Cardiac muscle cell (in vitro differentiated cells and primary cell): Measurements from ENCODE around the gene ARHGAP25. TPM values are rescaled to one million over a fixed set of nuclear protein-coding genes. Genes with fewer than 3 reads are reported as not detected.
A peak's percentile ranks its signal among the peaks of the same experiment; 100 is the strongest.

Experiments used
- DNase-seq, 2 donors: peaks; one replicate each; pipeline versions ENCODE4 v3.0.0 to v3.0.0-alpha.2; 2010 to 2017; ENCODE audit warnings: low read depth in 1 of 2, low spot score in 1 of 2
- H3K27ac ChIP-seq: fragments of 200-600 bp; sonication (generic); 2 replicates; pipeline ENCODE4 v1.5.1; 2016
- H3K27me3 ChIP-seq: fragments of 200-600 bp; sonication (generic); 2 replicates; pipeline ENCODE4 v1.6.0; 2016; ENCODE audit warnings: control low read depth
- H3K36me3 ChIP-seq: fragments of 200-600 bp; sonication (generic); 2 replicates; pipeline ENCODE4 v1.5.1; 2016; ENCODE audit warnings: control low read depth
- H3K4me1 ChIP-seq: fragments of 200-600 bp; sonication (generic); 2 replicates; pipeline ENCODE4 v1.8.1; 2017; ENCODE audit warnings: low read depth, mild to moderate bottlenecking, mixed run types
- H3K4me3 ChIP-seq: fragments of 200-600 bp; sonication (generic); 2 replicates; pipeline ENCODE4 v1.5.1; 2016; ENCODE audit warnings: mild to moderate bottlenecking
- H3K9me3 ChIP-seq: fragments of 200-600 bp; sonication (generic); 2 replicates; pipeline ENCODE4 v1.5.1; 2017; ENCODE audit warnings: low read depth, mild to moderate bottlenecking, control low read depth
- polyA plus RNA-seq: library from polyadenylated mRNA; unstranded; fragments of >200 nt; fragmentation: Nextera tagmentation; extraction: Ambion mirVana; gene quantifications from 2 replicates; pipeline ENCODE4 v1.2.1, GENCODE V29; 2016
- total RNA-seq: library from RNA; depleted of rRNA; stranded (reverse); fragments of >200 nt; gene quantifications from 2 replicates; pipeline ENCODE4 v1.2.3, GENCODE V29; 2016
- TF ChIP-seq, protein P1 (sequence below): IDR thresholded peaks from 2 replicates; pipeline ENCODE4 v1.5.1; 2012; ENCODE audit warnings: low read depth, mild to moderate bottlenecking, low read length

The ARHGAP25 gene
- total and polyA plus RNA-seq, 2 experiments from 2014 or later, result 3.9 to 7.7 TPM

DNA sequence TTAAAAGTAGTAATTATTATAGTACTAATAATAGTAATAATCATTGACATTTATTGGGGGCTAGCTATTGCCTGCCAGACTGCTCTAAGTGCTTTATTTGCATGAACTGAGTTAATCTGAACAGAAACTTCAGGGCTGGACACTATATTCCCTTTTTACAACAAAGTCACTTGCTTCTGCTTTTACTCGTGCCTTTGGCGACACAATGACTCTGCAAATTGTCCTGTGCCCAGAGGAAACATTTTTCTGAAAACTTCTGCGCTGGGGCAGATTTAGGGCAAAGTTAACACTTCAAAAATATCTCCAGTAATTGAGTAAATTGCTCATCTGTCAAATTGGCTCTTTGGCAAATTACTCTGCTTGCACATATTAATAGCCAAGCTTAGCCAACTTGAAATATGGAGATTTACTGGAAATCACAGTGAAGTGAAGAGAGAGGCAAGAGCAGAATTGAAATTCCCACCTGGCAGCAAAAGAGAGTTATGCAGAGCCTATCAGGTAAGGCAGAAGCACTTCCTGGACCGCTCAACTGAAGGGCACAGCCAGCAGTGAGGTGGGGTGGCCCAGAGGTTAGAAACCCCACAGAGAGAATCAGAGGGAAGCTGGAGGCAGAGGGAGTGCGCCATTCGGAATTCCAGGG lies 100.2 kb downstream of the ARHGAP25 start:
- no peaks in the 10 kb centered on the region for H3K36me3 ChIP-seq
- TF ChIP-seq, protein P1, sequence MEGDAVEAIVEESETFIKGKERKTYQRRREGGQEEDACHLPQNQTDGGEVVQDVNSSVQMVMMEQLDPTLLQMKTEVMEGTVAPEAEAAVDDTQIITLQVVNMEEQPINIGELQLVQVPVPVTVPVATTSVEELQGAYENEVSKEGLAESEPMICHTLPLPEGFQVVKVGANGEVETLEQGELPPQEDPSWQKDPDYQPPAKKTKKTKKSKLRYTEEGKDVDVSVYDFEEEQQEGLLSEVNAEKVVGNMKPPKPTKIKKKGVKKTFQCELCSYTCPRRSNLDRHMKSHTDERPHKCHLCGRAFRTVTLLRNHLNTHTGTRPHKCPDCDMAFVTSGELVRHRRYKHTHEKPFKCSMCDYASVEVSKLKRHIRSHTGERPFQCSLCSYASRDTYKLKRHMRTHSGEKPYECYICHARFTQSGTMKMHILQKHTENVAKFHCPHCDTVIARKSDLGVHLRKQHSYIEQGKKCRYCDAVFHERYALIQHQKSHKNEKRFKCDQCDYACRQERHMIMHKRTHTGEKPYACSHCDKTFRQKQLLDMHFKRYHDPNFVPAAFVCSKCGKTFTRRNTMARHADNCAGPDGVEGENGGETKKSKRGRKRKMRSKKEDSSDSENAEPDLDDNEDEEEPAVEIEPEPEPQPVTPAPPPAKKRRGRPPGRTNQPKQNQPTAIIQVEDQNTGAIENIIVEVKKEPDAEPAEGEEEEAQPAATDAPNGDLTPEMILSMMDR, result no peak
- no peak overlapping the region for H3K27ac ChIP-seq
- H3K9me3 ChIP-seq, result no peaks in the 10 kb centered on the region
- no peaks in the 10 kb centered on the region for H3K27me3 ChIP-seq
- peaks cover 6% of the 10 kb centered on the region for H3K4me1 ChIP-seq
- H3K4me3 ChIP-seq, result no peak overlapping the region
- no peak for DNase-seq

DNA sequence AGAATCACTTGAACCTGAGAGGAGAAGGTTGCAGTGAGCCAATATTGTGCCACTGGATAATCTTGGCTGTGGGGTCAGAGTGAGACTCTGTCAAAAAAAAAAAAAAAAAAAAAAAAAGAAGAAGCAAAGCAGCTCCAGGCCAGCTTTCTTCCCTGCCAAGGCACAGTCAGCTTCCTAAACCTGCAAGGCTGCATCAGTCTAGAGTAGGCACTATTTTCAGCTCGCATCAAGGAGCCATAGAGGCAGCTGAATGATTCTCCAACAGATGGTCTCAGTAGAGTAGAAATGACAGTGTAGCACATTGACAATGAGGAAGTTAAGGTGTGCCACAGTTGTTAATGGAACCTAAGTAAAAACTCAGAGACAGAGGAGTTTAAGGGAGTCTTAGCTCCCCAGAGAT lies 101.0 kb downstream of the ARHGAP25 start:
- no peaks in the 10 kb centered on the region for H3K9me3 ChIP-seq
- peaks cover 6% of the 10 kb centered on the region for H3K4me1 ChIP-seq
- no peak overlapping the region for H3K27ac ChIP-seq
- H3K36me3 ChIP-seq, result no peaks in the 10 kb centered on the region
- no peak for DNase-seq
- TF ChIP-seq, protein P1, result no peak
- H3K27me3 ChIP-seq, result no peaks in the 10 kb centered on the region
- H3K4me3 ChIP-seq, result no peak overlapping the region

DNA sequence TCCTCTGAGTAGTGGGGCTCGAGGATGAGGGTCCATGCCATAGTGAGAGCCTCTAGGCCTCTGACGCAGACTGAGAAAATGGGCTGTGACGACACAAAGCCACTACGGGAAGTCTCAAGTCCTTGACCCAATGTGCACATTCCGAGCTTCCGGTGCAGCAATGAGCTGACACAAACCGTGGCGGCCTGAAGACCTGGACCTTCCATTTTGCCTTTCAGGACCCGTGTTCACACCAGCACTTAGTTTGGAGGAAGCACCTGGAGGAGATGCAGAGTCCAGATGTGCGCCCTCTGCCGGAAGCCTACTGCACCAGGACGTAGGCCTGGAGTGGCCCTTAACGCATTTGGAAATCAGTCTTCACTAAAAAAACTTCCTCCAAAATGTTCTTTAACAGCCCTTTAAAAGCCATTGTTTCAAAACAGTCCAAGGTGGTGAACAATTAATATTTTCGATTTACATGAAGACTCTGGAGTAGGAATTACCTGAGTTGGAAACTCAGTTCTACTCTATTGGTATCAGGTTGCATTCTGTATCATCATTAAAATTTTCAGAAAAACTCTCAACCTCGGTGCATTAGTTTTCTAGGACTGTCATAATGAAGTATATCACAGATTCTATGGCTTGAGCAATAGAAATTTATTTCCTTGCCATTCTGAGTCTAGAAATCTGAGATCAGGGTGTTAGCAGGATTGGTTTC lies 102.7 kb downstream of the ARHGAP25 start:
- H3K4me3 ChIP-seq, result no peak overlapping the region
- H3K27ac ChIP-seq, result no peak overlapping the region
- no peaks in the 10 kb centered on the region for H3K27me3 ChIP-seq
- no peaks in the 10 kb centered on the region for H3K36me3 ChIP-seq
- TF ChIP-seq, protein P1, result peak; percentile 80
- no peaks in the 10 kb centered on the region for H3K9me3 ChIP-seq
- peak; percentile 77 for DNase-seq
- H3K4me1 ChIP-seq, result peaks cover under 1% of the 10 kb centered on the region

DNA sequence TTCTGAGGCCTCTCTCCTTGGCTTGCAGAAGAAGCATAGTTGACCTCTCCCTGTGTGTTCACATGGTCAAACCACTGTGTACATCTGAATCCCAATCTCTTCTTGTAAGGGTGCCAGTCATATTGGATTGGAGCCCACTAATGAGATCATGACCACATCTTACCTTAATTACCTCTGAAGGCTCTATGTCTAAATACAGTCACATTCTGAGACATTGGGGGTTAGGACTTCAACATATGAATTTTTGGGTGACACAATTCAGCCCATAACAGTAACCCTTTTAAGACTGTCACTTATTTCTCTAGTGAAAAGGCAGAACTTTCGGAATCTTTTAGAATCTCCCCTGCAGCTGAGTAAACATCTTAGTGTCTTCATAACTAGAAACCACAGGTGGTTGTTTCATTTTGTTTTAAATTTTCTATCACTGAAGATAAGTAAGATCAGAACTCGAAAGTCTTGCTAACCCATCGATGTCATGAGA lies 103.3 kb downstream of the ARHGAP25 start:
- TF ChIP-seq, protein P1, result no peak
- no peaks in the 10 kb centered on the region for H3K9me3 ChIP-seq
- no peaks in the 10 kb centered on the region for H3K27me3 ChIP-seq
- H3K4me3 ChIP-seq, result no peak overlapping the region
- no peak overlapping the region for H3K27ac ChIP-seq
- H3K36me3 ChIP-seq, result no peaks in the 10 kb centered on the region
- H3K4me1 ChIP-seq, result no peaks in the 10 kb centered on the region
- DNase-seq, result peak in 1 of 2 donors; percentile 21

DNA sequence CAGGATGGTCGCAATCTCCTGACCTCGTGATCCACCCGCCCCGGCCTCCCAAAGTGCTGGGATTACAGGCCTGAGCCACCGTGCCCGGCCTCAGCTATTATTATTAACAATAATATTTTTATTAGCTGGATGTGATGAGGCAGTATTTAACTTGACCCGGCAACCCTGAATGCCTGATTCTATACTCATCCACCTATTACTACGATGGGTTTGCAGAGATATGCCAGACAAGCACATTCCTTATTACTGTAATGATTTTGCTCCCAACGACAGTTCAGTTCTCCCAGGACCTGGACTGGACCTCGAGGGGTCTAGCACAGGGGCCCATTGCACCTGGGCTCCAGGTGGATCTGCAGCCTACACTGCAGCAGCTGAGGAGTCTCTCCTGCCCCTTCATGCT lies 104.0 kb downstream of the ARHGAP25 start:
- Histone ChIP-seq H3K27me3 (no peaks in the 10 kb centered on the region), H3K4me1 (no peaks in the 10 kb centered on the region), H3K36me3 (no peaks in the 10 kb centered on the region), H3K4me3 (no peak overlapping the region), H3K27ac (no peak overlapping the region), H3K9me3 (no peaks in the 10 kb centered on the region)
- TF ChIP-seq, protein P1, result no peak
- no peak for DNase-seq
